GM19463 (cell line): ENCODE data around the gene TTC9B.

Experiments used
- ATAC-seq: cut with Tn5 transposase; IDR thresholded peaks from one replicate; pipeline ENCODE4 v1.9.1; 2021; ENCODE audit warnings: mild to moderate bottlenecking, moderate library complexity; ENCODE audit not compliant: unreplicated experiment

TTC9B gene

GRCh38 chr19:40249201-40249600, 31.0 kb upstream of the TTC9B start:
- no peak for ATAC-seq

- no peak for ATAC-seq
Measured at GRCh38 chr19:40247735-40248262, 29.6 kb upstream of the TTC9B start.

GRCh38 chr19:40247178-40247577, 29.0 kb upstream of the TTC9B start:
- no peak for ATAC-seq

GRCh38 chr19:40246292-40247073, 28.3 kb upstream of the TTC9B start:
- ATAC-seq: no peak

- no peak for ATAC-seq
Measured at GRCh38 chr19:40245506-40246128, 27.4 kb upstream of the TTC9B start.

- ATAC-seq: no peak
Measured at GRCh38 chr19:40244579-40245317, 26.6 kb upstream of the TTC9B start.

- no peak for ATAC-seq
Measured at GRCh38 chr19:40243181-40243580, 25.0 kb upstream of the TTC9B start.

GRCh38 chr19:40242480-40242879, 24.3 kb upstream of the TTC9B start:
- no peak for ATAC-seq

- no peak for ATAC-seq
Measured at GRCh38 chr19:40241809-40242384, 23.7 kb upstream of the TTC9B start.

- ATAC-seq: no peak
Measured at GRCh38 chr19:40241125-40241808, 23.1 kb upstream of the TTC9B start.

- no peak for ATAC-seq
Measured at GRCh38 chr19:40240332-40240731, 22.1 kb upstream of the TTC9B start.

- no peak for ATAC-seq
Measured at GRCh38 chr19:40239415-40240226, 21.4 kb upstream of the TTC9B start.

GRCh38 chr19:40238775-40239174, 20.6 kb upstream of the TTC9B start:
- no peak for ATAC-seq

- ATAC-seq: no peak
Measured at GRCh38 chr19:40237791-40238190, 19.6 kb upstream of the TTC9B start.

GRCh38 chr19:40236366-40236765, 18.2 kb upstream of the TTC9B start:
- ATAC-seq: no peak

GRCh38 chr19:40236026-40236355, 17.8 kb upstream of the TTC9B start:
- ATAC-seq: no peak

GRCh38 chr19:40235238-40236025, 17.2 kb upstream of the TTC9B start:
- no peak for ATAC-seq

GRCh38 chr19:40234429-40235237, 16.4 kb upstream of the TTC9B start:
- no peak for ATAC-seq
